Measurements from ENCODE around the gene ZNF518A. TPM values are rescaled to one million over a fixed set of nuclear protein-coding genes. Genes with fewer than 3 reads are reported as not detected.

The ZNF518A gene
- total and polyA plus RNA-seq, 2 donors (not counting 1 experiment from before 2014, with no cell fraction given): 7.9 to 34.8 TPM

DNA sequence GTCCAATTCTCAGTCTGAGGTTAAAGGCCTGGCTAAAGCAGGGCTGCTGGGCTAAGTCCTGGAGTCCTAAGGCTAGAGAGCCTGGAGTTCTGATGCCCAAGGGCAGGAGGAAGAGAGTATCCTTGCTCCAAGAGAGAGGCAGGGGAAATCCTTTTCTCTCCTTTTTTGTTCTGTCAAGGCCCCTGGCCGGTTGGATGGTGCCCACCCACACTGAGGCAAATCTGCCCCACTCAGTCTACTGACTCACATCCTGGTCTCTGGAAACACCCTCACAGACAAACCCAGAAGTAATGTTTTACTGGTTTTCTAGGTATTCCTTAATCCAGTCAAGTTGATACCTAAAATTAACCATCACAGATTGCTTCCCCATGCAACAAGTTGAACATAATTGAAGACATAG is 23.0 kb downstream of the ZNF518A start:
- Histone ChIP-seq H3K27me3 (replicated peaks in 1 of 4; ENCODE audit: control extremely low read depth in 1 of 4, control insufficient read depth in 3 of 4, insufficient read depth in 4 of 4, low read length in 3 of 4) (no peaks in the 10 kb centered on the region), H3K36me3 (replicated peaks in 1 of 2; ENCODE audit: control extremely low read depth in 1 of 2, control insufficient read depth in 1 of 2, extremely low read depth in 1 of 2, insufficient read depth in 2 of 2, low read length in 1 of 2) (peaks cover 2 to 61% of the 10 kb centered on the region in 2 experiments), H3K79me2 (ENCODE audit: control insufficient read depth, insufficient read depth, low read length) (no peaks in the 10 kb centered on the region), H3K9ac (ENCODE audit: low read length) (no peak overlapping the region), H3K4me2 (replicated peaks; ENCODE audit: low read depth, low read length, poor library complexity, severe bottlenecking) (no peak overlapping the region), H4K20me1 (ENCODE audit: control insufficient read depth, insufficient read depth, low read length, poor library complexity, severe bottlenecking) (no peaks in the 10 kb centered on the region), H3K4me3 (ENCODE audit: control extremely low read depth in 1 of 5, extremely low read depth in 1 of 5, insufficient read depth in 1 of 5, low read depth in 2 of 5, low read length in 4 of 5) (no peak overlapping the region), H2AFZ (ENCODE audit: insufficient read depth, low read depth, low read length, poor library complexity, severe bottlenecking) (no peak overlapping the region), H3K9me3 (ENCODE audit: control extremely low read depth in 1 of 3, control insufficient read depth in 2 of 3, insufficient read depth in 1 of 3, low read length in 2 of 3) (no peaks in the 10 kb centered on the region), H3K27ac (ENCODE audit: low read length in 2 of 2) (no peak overlapping the region), H3K4me1 (ENCODE audit: control insufficient read depth in 2 of 2, insufficient read depth in 2 of 2, low read length in 2 of 2) (no peaks in the 10 kb centered on the region)
- TF ChIP-seq CTCF (IDR thresholded peaks at IDR 0.05) (no peak), EZH2 (IDR thresholded peaks at IDR 0.05; ENCODE audit: borderline replicate concordance, insufficient read depth, low read depth, low read length, poor library complexity, severe bottlenecking) (no peak)
- Mint-ChIP-seq H3K4me3 (no peak overlapping the region), H3K9me3 (ENCODE audit: insufficient read depth) (no peaks in the 10 kb centered on the region), H3K27me3 (no peaks in the 10 kb centered on the region), H3K4me1 (no peaks in the 10 kb centered on the region), H3K27ac (no peak overlapping the region)
- ATAC-seq (ENCODE audit: low read depth): no peak
- POLR2A ChIA-PET: no interaction called here
- WGBS (ENCODE audit: insufficient coverage): no CpG with 5 or more reads among the region's 1 CpG
- intact Hi-C loops (cut with micrococcal nuclease): no loop called here
- CTCF ChIA-PET: no interaction called here
- DNase-seq: no peak

GRCh38 chr10:96165726-96166125 is 35.6 kb downstream of the ZNF518A start:
- H3K9me3 Mint-ChIP-seq (ENCODE audit: insufficient read depth): peaks cover 19% of the 10 kb centered on the region

More at GRCh38 chr10:96165726-96166125, 35.6 kb downstream of the ZNF518A start:
- H3K4me2 ChIP-seq (replicated peaks; ENCODE audit: low read depth, low read length, poor library complexity, severe bottlenecking): no peak overlapping the region
- no peaks in the 10 kb centered on the region for H3K27me3 ChIP-seq (replicated peaks in 1 of 4; ENCODE audit: control extremely low read depth in 1 of 4, control insufficient read depth in 3 of 4, insufficient read depth in 4 of 4, low read length in 3 of 4)
- no peak overlapping the region for H2AFZ ChIP-seq (ENCODE audit: insufficient read depth, low read depth, low read length, poor library complexity, severe bottlenecking)
- 95% methylated on average over 4 of the region's 6 CpGs for WGBS (ENCODE audit: insufficient coverage)
- no peaks in the 10 kb centered on the region for H3K4me1 ChIP-seq (ENCODE audit: control insufficient read depth in 2 of 2, insufficient read depth in 2 of 2, low read length in 2 of 2)
- ATAC-seq (ENCODE audit: low read depth) (no peak), DNase-seq (no peak)
- ChIA-PET CTCF (interaction anchor here (0.9 kb wide), 1 partner anchor 64 kb away, joined by 3 read pairs; no protein-coding TSS in a partner anchor), POLR2A (no interaction called here)
- no peak overlapping the region for H3K9ac ChIP-seq (ENCODE audit: low read length)
- peaks cover 0 to 5% of the 10 kb centered on the region in 2 experiments for H3K36me3 ChIP-seq (replicated peaks in 1 of 2; ENCODE audit: control extremely low read depth in 1 of 2, control insufficient read depth in 1 of 2, extremely low read depth in 1 of 2, insufficient read depth in 2 of 2, low read length in 1 of 2)
- H3K9me3 ChIP-seq (ENCODE audit: control extremely low read depth in 1 of 3, control insufficient read depth in 2 of 3, insufficient read depth in 1 of 3, low read length in 2 of 3): peaks cover 9 to 28% (median 24%) of the 10 kb centered on the region in 3 donors
- no peak overlapping the region for H3K27ac Mint-ChIP-seq
- no peaks in the 10 kb centered on the region for H3K27me3 Mint-ChIP-seq
- H4K20me1 ChIP-seq (ENCODE audit: control insufficient read depth, insufficient read depth, low read length, poor library complexity, severe bottlenecking): no peaks in the 10 kb centered on the region
- H3K4me1 Mint-ChIP-seq: peaks cover 4% of the 10 kb centered on the region
- no peak overlapping the region for H3K4me3 Mint-ChIP-seq
- H3K4me3 ChIP-seq (ENCODE audit: control extremely low read depth in 1 of 5, extremely low read depth in 1 of 5, insufficient read depth in 1 of 5, low read depth in 2 of 5, low read length in 4 of 5): no peak overlapping the region
- no peak overlapping the region for H3K27ac ChIP-seq (ENCODE audit: low read length in 2 of 2)
- intact Hi-C loops (cut with micrococcal nuclease): no loop called here
- H3K79me2 ChIP-seq (ENCODE audit: control insufficient read depth, insufficient read depth, low read length): no peaks in the 10 kb centered on the region
- TF ChIP-seq CTCF (IDR thresholded peaks at IDR 0.05) (no peak), EZH2 (IDR thresholded peaks at IDR 0.05; ENCODE audit: borderline replicate concordance, insufficient read depth, low read depth, low read length, poor library complexity, severe bottlenecking) (no peak)
